Smooth muscle cell (in vitro differentiated cells): ENCODE measurements around the gene RMND5B. TPM values are rescaled to one million over a fixed set of nuclear protein-coding genes. Genes with fewer than 3 reads are reported as not detected.

Experiments
- DNase-seq: peaks from one replicate; lab custom pipeline; 2025; ENCODE audit not compliant: unreplicated experiment; lab: John Stamatoyannopoulos, UW
- H2AFZ ChIP-seq: fragments of 200-600 bp; sonication (generic); 2 replicates; pipeline ENCODE4 v1.6.0; 2016; ENCODE audit warnings: antibody characterized with exemption, low read depth, mild to moderate bottlenecking
- H3F3A ChIP-seq: fragments of 200-600 bp; sonication (generic); 2 replicates; pipeline ENCODE4 v1.6.0; 2017; ENCODE audit warnings: antibody characterized with exemption, low read depth
- H3K27ac ChIP-seq: fragments of 200-600 bp; sonication (generic); 2 replicates; pipeline ENCODE4 v1.5.1; 2016; ENCODE audit warnings: low read depth, mild to moderate bottlenecking
- H3K27me3 ChIP-seq: fragments of 200-600 bp; sonication (generic); 2 replicates; pipeline ENCODE4 v1.6.1; 2016; ENCODE audit warnings: low read depth, mild to moderate bottlenecking
- H3K36me3 ChIP-seq: fragments of 200-600 bp; sonication (generic); 2 replicates; pipeline ENCODE4 v1.5.1; 2016; ENCODE audit warnings: low read depth
- H3K4me1 ChIP-seq: fragments of 200-600 bp; sonication (generic); 2 replicates; pipeline ENCODE4 v1.5.1; 2016; ENCODE audit warnings: low read depth
- H3K4me2 ChIP-seq: fragments of 200-600 bp; sonication (generic); 2 replicates; pipeline ENCODE4 v1.6.0; 2016; ENCODE audit warnings: mild to moderate bottlenecking
- H3K4me3 ChIP-seq: fragments of 200-600 bp; sonication (generic); 2 replicates; pipeline ENCODE4 v1.5.1; 2016; ENCODE audit warnings: mild to moderate bottlenecking
- H3K79me2 ChIP-seq: fragments of 200-600 bp; sonication (generic); 2 replicates; pipeline ENCODE4 v1.6.0; 2016; ENCODE audit warnings: low read depth, mild to moderate bottlenecking
- H3K9ac ChIP-seq: fragments of 200-600 bp; sonication (generic); 2 replicates; pipeline ENCODE4 v1.6.0; 2016; ENCODE audit warnings: low read depth
- H3K9me3 ChIP-seq: fragments of 200-600 bp; sonication (generic); replicated peaks from 2 replicates; pipeline ENCODE4 v1.5.1; 2016; ENCODE audit warnings: low read depth
- H4K20me1 ChIP-seq: fragments of 200-600 bp; sonication (generic); 2 replicates; pipeline ENCODE4 v1.6.0; 2016; ENCODE audit warnings: low read depth
- WGBS: methylation state at CpG from one replicate; pipeline ENCODE4 v1.1.7; 2016; ENCODE audit warnings: low lambda C conversion rate; 5-methylcytosine and 5-hydroxymethylcytosine counted together
- polyA plus RNA-seq: library from polyadenylated mRNA; unstranded; fragments of >200 nt; fragmentation: Nextera tagmentation; extraction: Ambion mirVana; gene quantifications from 2 replicates; pipeline ENCODE4 v1.2.1, GENCODE V29; 2016
- total RNA-seq: library from RNA; depleted of rRNA; stranded (reverse); fragments of >200 nt; gene quantifications from 2 replicates; pipeline ENCODE4 v1.2.3, GENCODE V29; 2014
- TF ChIP-seq, protein P1 (sequence below): fragments of 200-600 bp; sonication (generic); IDR thresholded peaks from 2 replicates; pipeline ENCODE4 v1.5.1; 2017; ENCODE audit warnings: borderline replicate concordance, mild to moderate bottlenecking, antibody characterized with exemption; ENCODE audit not compliant: insufficient read depth, poor library complexity, severe bottlenecking

Gene RMND5B
- total and polyA plus RNA-seq, 2 experiments from 2014 or later = 18.2 to 20.8 TPM

DNA sequence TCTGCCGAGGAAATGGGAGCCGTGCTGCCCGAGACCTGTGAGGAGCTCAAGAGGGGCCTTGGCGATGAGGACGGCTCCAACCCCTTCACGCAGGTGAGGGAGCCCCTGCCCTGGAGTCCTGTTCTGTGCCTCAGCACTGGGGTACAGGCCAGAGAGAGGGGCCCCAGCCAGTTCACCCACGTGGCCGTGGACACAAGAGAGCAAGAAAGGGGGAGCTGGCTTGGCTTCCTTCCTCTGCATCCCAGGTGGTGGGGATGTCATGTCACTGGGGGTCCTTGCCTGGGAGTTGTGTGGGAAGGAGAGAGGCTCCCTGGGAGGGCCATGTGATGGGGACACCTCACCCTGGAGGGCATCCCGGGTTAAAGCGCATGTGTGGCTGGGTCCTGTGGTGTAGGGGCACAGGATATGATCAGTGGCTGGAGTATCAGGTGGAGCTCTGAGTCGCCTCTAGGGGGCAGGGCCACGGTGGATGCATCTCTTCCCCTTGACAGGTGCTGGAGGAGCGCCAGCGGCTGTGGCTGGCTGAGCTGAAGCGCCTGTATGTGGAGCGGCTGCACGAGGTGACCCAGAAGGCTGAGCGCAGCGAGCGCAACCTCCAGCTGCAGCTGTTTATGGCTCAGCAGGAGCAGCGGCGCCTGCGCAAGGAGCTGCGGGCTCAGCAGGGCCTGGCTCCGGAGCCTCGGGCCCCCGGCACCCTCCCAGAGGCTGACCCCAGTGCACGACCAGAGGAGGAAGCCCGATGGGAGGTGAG lies 10.0 kb upstream of the RMND5B start:
- H3K4me3 ChIP-seq = no peak overlapping the region
- DNase-seq = no peak
- no peaks in the 10 kb centered on the region for H3K9me3 ChIP-seq
- H3K27ac ChIP-seq = no peak overlapping the region
- no peak overlapping the region for H3K9ac ChIP-seq
- 89% methylated on average over 28 of the region's 29 CpGs for WGBS
- peaks cover 8% of the 10 kb centered on the region for H3K4me1 ChIP-seq
- TF ChIP-seq, protein P1, sequence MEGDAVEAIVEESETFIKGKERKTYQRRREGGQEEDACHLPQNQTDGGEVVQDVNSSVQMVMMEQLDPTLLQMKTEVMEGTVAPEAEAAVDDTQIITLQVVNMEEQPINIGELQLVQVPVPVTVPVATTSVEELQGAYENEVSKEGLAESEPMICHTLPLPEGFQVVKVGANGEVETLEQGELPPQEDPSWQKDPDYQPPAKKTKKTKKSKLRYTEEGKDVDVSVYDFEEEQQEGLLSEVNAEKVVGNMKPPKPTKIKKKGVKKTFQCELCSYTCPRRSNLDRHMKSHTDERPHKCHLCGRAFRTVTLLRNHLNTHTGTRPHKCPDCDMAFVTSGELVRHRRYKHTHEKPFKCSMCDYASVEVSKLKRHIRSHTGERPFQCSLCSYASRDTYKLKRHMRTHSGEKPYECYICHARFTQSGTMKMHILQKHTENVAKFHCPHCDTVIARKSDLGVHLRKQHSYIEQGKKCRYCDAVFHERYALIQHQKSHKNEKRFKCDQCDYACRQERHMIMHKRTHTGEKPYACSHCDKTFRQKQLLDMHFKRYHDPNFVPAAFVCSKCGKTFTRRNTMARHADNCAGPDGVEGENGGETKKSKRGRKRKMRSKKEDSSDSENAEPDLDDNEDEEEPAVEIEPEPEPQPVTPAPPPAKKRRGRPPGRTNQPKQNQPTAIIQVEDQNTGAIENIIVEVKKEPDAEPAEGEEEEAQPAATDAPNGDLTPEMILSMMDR = peak; percentile 28
- no peaks in the 10 kb centered on the region for H4K20me1 ChIP-seq
- no peak overlapping the region for H2AFZ ChIP-seq
- H3K27me3 ChIP-seq = peaks cover 10% of the 10 kb centered on the region
- no peak overlapping the region for H3K4me2 ChIP-seq
- H3K79me2 ChIP-seq = no peaks in the 10 kb centered on the region
- H3F3A ChIP-seq = no peaks in the 10 kb centered on the region
- no peaks in the 10 kb centered on the region for H3K36me3 ChIP-seq

DNA sequence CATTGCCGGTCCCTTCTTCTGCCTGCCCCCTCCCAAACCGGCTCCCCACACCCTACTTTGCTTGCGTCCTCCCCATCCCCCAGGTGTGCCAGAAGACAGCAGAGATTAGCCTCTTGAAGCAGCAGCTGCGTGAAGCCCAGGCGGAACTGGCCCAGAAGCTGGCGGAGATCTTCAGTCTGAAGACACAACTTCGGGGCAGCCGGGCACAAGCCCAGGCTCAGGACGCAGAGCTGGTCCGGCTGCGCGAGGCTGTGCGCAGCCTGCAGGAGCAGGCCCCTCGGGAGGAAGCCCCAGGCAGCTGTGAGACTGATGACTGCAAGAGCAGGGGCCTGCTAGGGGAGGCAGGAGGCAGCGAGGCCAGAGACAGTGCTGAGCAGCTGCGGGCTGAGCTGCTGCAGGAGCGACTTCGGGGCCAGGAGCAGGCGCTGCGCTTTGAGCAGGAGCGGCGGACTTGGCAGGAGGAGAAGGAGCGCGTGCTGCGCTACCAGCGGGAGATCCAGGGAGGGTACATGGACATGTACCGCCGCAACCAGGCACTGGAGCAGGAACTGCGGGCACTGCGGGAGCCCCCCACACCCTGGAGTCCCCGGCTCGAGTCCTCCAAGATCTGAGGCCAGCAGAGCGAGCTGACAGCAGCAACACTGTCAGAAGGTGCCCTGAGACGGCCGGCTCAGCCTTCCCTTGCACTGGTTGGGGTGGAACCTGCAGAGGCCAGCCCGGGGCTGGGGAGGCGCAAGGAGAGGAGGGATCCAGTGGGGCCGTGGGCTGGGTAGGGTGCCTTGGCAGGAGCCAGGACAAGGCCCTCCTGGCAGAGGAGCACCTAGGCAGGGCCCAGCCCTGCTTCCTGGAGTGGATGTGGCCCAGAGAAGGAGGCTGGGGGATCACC lies 9.2 kb upstream of the RMND5B start:
- Histone ChIP-seq H3K79me2 (no peaks in the 10 kb centered on the region), H3K4me1 (peaks cover 9% of the 10 kb centered on the region), H3K27ac (no peak overlapping the region), H2AFZ (no peak overlapping the region), H3K27me3 (peaks cover 2% of the 10 kb centered on the region), H3K9me3 (no peaks in the 10 kb centered on the region), H3K9ac (no peak overlapping the region), H4K20me1 (no peaks in the 10 kb centered on the region), H3K36me3 (no peaks in the 10 kb centered on the region), H3K4me2 (no peak overlapping the region), H3K4me3 (no peak overlapping the region), H3F3A (no peaks in the 10 kb centered on the region)
- TF ChIP-seq, protein P1 = no peak
- WGBS = 95% methylated on average over 38 of the region's 38 CpGs
- DNase-seq = no peak

DNA sequence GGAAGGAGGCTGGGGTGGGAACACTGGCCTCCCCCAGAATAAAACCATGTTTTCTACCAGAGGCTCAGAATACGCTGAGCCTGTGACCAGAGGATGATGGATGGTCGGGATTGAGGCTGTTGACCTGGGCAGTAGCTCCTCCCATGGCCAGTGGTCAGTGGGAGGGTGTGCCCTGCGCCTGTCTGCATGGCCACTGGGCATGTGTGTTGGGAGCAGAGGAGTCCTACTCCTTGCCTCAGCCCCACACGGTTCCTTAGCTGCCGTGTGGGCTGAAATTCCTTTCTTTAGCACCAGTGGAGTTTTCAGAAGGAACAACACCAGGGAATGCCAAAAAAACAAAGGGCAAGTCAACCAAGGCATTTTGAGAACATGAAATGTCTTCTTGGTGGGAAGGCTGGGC lies 8.5 kb upstream of the RMND5B start:
- DNase-seq = no peak
- Histone ChIP-seq H3K9me3 (no peaks in the 10 kb centered on the region), H3K27ac (no peak overlapping the region), H3K79me2 (no peaks in the 10 kb centered on the region), H3K4me1 (peaks cover 7% of the 10 kb centered on the region), H3K36me3 (no peaks in the 10 kb centered on the region), H3K4me2 (no peak overlapping the region), H3K9ac (no peak overlapping the region), H2AFZ (no peak overlapping the region), H3K4me3 (no peak overlapping the region), H4K20me1 (no peaks in the 10 kb centered on the region), H3K27me3 (no peaks in the 10 kb centered on the region), H3F3A (no peaks in the 10 kb centered on the region)
- TF ChIP-seq, protein P1 = no peak
- 92% methylated on average over 5 of the region's 5 CpGs for WGBS
